HEK293T (cell line): ENCODE measurements around the gene UBQLN1.

Experiments used
- CTCF ChIA-PET: fragments of 350-600 bp; formaldehyde crosslinking; extraction: SDS; loops from one replicate; lab custom pipeline; 2021; ENCODE audit warnings: antibody characterized with exemption, inconsistent platforms; lab: Yijun Ruan, JAX
- POLR2A ChIA-PET: fragments of 350-600 bp; formaldehyde crosslinking; extraction: SDS; loops from one replicate; lab custom pipeline; 2020; ENCODE audit warnings: antibody characterized with exemption, inconsistent platforms; lab: Yijun Ruan, JAX
- DNase-seq: peaks from one replicate; pipeline ENCODE4 v3.0.0; 2012; ENCODE audit warnings: mixed read lengths; ENCODE audit errors: extremely low spot score
- ARNT ChIP-seq: fragments of 450-650 bp; IDR thresholded peaks from 2 replicates; pipeline ENCODE4 v1.6.1; 2017; ENCODE audit warnings: mild to moderate bottlenecking
- BHLHE40 ChIP-seq: fragments of 450-650 bp; IDR thresholded peaks from 2 replicates; pipeline ENCODE4 v1.6.1; 2016; ENCODE audit warnings: mild to moderate bottlenecking, moderate library complexity, borderline replicate concordance
- CTBP1 ChIP-seq: fragments of 450-650 bp; IDR thresholded peaks from 2 replicates; pipeline ENCODE4 v1.6.1; 2016; ENCODE audit warnings: borderline replicate concordance
- ELF4 ChIP-seq: fragments of 450-650 bp; IDR thresholded peaks from 2 replicates; pipeline ENCODE4 v1.6.1; 2017; ENCODE audit warnings: antibody characterized with exemption
- FOXA1 ChIP-seq: fragments of 450-650 bp; IDR thresholded peaks from 2 replicates; pipeline ENCODE4 v1.6.1; 2016; ENCODE audit warnings: mild to moderate bottlenecking
- FOXK2 ChIP-seq: fragments of 450-650 bp; IDR thresholded peaks from 2 replicates; pipeline ENCODE4 v1.6.1; 2016; ENCODE audit warnings: mild to moderate bottlenecking
- FOXM1 ChIP-seq: fragments of 450-650 bp; IDR thresholded peaks from 2 replicates; pipeline ENCODE4 v1.6.1; 2017; ENCODE audit warnings: mild to moderate bottlenecking, borderline replicate concordance
- HDGF ChIP-seq: fragments of 450-650 bp; IDR thresholded peaks from 2 replicates; pipeline ENCODE4 v1.6.1; 2017; ENCODE audit warnings: antibody characterized with exemption, borderline replicate concordance
- L3MBTL2 ChIP-seq: fragments of 450-650 bp; conservative IDR thresholded peaks from 2 replicates; pipeline ENCODE4 v1.6.1; 2016; ENCODE audit warnings: mild to moderate bottlenecking
- LEF1 ChIP-seq: fragments of 450-650 bp; IDR thresholded peaks from 2 replicates; pipeline ENCODE4 v1.6.1; 2017; ENCODE audit warnings: mild to moderate bottlenecking, borderline replicate concordance
- NFRKB ChIP-seq: fragments of 450-650 bp; IDR thresholded peaks from 2 replicates; pipeline ENCODE4 v1.6.1; 2016; ENCODE audit warnings: mild to moderate bottlenecking, moderate library complexity
- SP1 ChIP-seq: fragments of 450-650 bp; IDR thresholded peaks from 2 replicates; pipeline ENCODE4 v1.6.1; 2017
- SUZ12 ChIP-seq: fragments of 450-650 bp; IDR thresholded peaks from 2 replicates; pipeline ENCODE4 v1.6.1; 2016; ENCODE audit warnings: mild to moderate bottlenecking
- TARDBP ChIP-seq: fragments of 450-650 bp; IDR thresholded peaks from 2 replicates; pipeline ENCODE4 v1.6.1; 2016
- ZNF384 ChIP-seq: fragments of 450-650 bp; IDR thresholded peaks from 2 replicates; pipeline ENCODE4 v1.6.1; 2016
- TF ChIP-seq, protein P1 (sequence below): fragments of 450-650 bp; IDR thresholded peaks from 2 replicates; pipeline ENCODE4 v1.6.1; 2016

The UBQLN1 gene

DNA sequence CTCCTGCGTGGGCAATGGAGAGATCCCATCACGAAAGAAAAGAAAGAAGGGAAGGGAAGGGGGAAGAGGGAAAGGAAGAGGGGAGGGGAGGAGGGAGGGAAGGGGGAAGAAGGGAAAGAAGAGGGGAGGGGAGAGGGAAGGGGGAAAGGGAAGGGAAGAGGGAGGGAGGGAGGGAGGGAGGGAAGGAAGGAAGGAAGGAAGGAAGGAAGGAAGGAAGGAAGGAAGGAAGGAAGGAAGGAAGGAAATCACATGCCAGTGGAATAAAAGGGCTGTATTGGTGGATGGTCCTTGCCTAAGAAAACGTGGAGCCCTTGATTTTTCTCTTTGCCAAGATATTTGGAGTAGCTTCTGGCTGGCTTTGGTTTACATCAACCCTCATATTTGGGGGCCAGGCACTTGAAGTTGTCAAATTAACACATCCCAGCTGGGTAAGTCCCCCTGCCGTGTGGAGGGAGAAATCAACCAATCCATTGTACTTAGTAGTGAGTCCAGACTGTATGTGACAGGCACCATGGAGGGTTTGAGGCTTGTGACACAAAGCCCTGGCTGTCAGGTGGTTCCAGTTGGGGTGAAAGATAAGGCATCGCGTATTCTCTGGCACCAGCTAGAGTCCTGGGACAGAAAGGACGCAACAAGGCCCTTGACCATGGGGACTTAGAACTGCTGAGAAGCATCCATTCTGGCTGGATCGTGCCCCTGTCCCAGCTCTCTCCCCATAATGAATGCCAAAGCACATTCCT lies 61.1 kb downstream of the UBQLN1 start:
- ChIA-PET POLR2A (no interaction called here), CTCF (interaction anchor here (0.6 kb wide), 1 partner anchor 397 kb away, joined by 3 read pairs; no protein-coding TSS in a partner anchor)
- DNase-seq = no peak
- TF ChIP-seq CTBP1 (no peak), FOXK2 (no peak), ARNT (no peak), BHLHE40 (no peak), FOXA1 (no peak), SP1 (no peak), TARDBP (no peak)

- ChIA-PET CTCF (interaction anchor here (0.7 kb wide), 1 partner anchor 11 kb away, joined by 3 read pairs; no protein-coding TSS in a partner anchor), POLR2A (no interaction called here)
- no peak for DNase-seq
- TF ChIP-seq ZNF384 (no peak), ELF4 (no peak), BHLHE40 (no peak)
Observed at GRCh38 chr9:83642793-83643192, 65.0 kb downstream of the UBQLN1 start.

DNA sequence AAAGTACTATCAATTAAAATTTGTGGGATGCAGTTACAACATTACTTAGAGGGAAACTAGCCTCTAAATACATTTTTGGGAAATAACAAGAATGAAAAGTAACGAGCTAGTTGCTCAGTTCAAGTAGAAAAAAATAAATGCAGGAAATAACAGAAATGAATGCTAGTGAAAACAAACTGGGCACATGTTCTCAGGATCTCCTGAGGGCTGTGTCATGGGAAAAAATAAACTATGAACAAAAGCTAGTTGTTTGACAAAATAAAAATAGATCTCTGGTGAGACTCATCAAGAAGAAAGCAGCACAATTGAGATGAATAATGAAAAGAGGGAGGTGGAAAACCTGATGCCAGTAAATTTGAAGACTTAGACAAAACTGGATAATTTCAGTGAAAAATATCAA lies 68.5 kb downstream of the UBQLN1 start:
- ChIA-PET POLR2A (interaction anchor here (1.0 kb wide), 1 partner anchor 11 kb away, joined by 3 read pairs; no protein-coding TSS in a partner anchor), CTCF (no interaction called here)
- no peak for DNase-seq
- no peak for TF ChIP-seq SUZ12
- TF ChIP-seq L3MBTL2 = no peak
- no peak for TF ChIP-seq LEF1
- TF ChIP-seq SP1 = no peak

DNA sequence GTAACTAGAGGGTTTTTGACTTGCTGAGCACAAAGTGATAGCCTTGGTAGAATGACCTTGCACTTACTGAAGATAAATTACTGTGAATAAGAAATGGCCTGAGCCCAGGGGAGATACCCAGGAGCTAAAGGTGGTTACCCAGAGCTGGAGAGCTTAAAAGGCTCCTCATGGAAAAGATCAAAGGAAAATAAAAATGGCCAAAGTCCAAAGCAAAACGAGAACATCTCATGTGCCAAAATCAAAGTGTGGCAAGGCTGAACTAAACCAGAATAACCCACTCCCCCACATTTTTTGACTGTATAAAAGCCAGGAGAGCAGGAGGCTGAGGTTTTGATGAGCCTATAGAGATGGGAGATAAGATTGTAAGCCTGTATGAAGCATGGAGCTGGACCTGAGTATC lies 70.4 kb downstream of the UBQLN1 start:
- ChIA-PET POLR2A (no interaction called here), CTCF (no interaction called here)
- no peak for DNase-seq
- no peak for TF ChIP-seq FOXA1
- TF ChIP-seq HDGF = no peak
- no peak for TF ChIP-seq BHLHE40
- TF ChIP-seq TARDBP = no peak
- no peak for TF ChIP-seq LEF1
- TF ChIP-seq L3MBTL2 = no peak
- no peak for TF ChIP-seq SP1
- no peak for TF ChIP-seq ELF4
- no peak for TF ChIP-seq NFRKB
- TF ChIP-seq ZNF384 = no peak
- no peak for TF ChIP-seq FOXM1
- no peak for TF ChIP-seq FOXK2
- no peak for TF ChIP-seq SUZ12

- CTCF ChIA-PET = no interaction called here
- POLR2A ChIA-PET = no interaction called here
- TF ChIP-seq LEF1 (no peak), SUZ12 (no peak)
- DNase-seq = no peak
Observed at GRCh38 chr9:83636813-83637212, 70.9 kb downstream of the UBQLN1 start.

GRCh38 chr9:83633676-83634075 lies 74.1 kb downstream of the UBQLN1 start:
- ChIA-PET CTCF (no interaction called here), POLR2A (no interaction called here)
- DNase-seq = no peak
- TF ChIP-seq L3MBTL2 = no peak
- no peak for TF ChIP-seq FOXA1
- no peak for TF ChIP-seq FOXK2
- TF ChIP-seq SP1 = no peak
- no peak for TF ChIP-seq BHLHE40
- TF ChIP-seq, protein P1, sequence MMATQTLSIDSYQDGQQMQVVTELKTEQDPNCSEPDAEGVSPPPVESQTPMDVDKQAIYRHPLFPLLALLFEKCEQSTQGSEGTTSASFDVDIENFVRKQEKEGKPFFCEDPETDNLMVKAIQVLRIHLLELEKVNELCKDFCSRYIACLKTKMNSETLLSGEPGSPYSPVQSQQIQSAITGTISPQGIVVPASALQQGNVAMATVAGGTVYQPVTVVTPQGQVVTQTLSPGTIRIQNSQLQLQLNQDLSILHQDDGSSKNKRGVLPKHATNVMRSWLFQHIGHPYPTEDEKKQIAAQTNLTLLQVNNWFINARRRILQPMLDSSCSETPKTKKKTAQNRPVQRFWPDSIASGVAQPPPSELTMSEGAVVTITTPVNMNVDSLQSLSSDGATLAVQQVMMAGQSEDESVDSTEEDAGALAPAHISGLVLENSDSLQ = no peak
- TF ChIP-seq ZNF384 = no peak
- TF ChIP-seq ELF4 = no peak
- no peak for TF ChIP-seq CTBP1

DNA sequence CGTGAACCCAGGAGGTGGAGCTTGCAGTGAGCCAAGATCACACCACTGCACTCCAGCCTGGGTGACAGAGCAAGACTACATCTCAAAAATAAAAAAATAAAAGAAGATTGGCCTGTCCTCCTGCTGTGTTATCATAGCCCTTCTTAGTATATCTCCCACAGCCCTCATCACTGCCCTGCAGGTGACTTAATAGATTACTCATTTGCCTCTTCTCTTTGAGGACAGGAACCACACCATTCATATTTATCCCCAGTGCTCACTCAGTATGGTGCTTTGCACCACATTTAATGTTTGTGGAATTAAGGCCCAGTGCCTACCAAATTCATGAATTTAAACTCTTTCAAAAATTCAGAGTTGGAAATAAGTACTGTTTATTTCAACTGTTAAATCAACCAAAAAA lies 74.5 kb downstream of the UBQLN1 start:
- no peak for TF ChIP-seq FOXA1
- TF ChIP-seq BHLHE40 = no peak
- TF ChIP-seq FOXM1 = no peak
- CTCF ChIA-PET = interaction anchor here (2.4 kb wide), 1 partner anchor 13 kb away, joined by 11 read pairs; no protein-coding TSS in a partner anchor
- POLR2A ChIA-PET = no interaction called here
- DNase-seq = no peak

- ChIA-PET POLR2A (interaction anchor here (0.8 kb wide), 1 partner anchor 8 kb away, joined by 3 read pairs; the partner anchor contains the start of gene IDNK), CTCF (interaction anchor here (2.4 kb wide), 1 partner anchor 10 kb away, joined by 11 read pairs; no protein-coding TSS in a partner anchor)
- TF ChIP-seq SUZ12 (no peak), FOXM1 (no peak), ARNT (no peak), BHLHE40 (no peak), NFRKB (no peak)
- no peak for DNase-seq
Observed at GRCh38 chr9:83630938-83631457, 76.8 kb downstream of the UBQLN1 start.
